Measurements from ENCODE around the gene LYPD4. TPM values are rescaled to one million over a fixed set of nuclear protein-coding genes. Genes with fewer than 3 reads are reported as not detected.

LYPD4 gene
- total and polyA plus RNA-seq, 8 donors, result not detected

DNA sequence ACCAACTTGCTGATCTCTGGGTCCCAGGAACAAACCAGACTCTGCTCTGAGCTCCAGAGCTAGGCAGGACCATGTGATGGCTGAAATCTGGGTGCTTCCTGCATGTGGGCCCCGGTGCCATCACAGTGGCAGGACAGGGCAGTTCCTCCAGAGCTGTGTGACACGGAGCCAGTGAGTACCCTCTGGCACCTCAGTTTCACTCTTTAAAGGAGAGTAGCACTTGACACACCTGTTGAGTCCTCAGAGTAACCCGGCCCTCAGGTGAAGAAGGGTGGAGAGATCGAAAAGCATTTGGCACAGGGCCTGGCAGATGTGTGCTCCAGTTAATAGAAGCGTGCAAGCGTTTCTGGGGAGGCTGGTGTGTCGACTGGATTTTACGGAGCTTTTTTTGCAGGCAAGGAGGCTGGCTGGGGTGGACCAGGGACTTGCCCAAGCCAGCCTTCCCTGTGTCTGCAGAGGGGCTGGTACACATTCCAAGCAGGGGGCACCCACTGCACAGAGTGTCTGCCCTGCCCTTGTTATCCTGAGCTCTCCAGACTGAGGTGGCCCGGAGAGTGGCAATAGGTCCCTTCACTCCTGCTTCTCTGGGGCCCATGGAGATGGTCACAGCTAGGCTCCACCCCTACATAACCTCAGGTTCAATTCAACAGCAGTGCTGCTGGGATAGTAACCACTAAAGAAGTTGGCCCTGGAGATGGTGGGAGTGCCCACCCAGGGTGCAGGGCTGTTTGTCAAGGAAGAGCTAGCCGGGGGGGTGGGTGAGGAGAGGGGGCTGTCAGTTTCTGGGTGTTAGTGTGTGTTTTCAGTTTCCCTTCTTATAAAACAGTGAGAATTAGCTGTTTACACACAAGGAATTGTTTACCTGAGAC is 23.9 kb upstream of the LYPD4 start:
- Histone ChIP-seq H3K4me3 (no peak overlapping the region), H3K27me3 (no peaks in the 10 kb centered on the region), H3K9me3 (no peaks in the 10 kb centered on the region), H3K4me1 (peaks cover 23 to 98% of the 10 kb centered on the region in 2 donors), H3K27ac (peak overlapping the region; percentile 23 to 27), H3K36me3 (peaks cover 3 to 98% of the 10 kb centered on the region in 2 donors)
- ATAC-seq (peak; percentile 81), DNase-seq (peak in 2 of 4 donors; percentile 28 to 72)
- TF ChIP-seq, protein P1, sequence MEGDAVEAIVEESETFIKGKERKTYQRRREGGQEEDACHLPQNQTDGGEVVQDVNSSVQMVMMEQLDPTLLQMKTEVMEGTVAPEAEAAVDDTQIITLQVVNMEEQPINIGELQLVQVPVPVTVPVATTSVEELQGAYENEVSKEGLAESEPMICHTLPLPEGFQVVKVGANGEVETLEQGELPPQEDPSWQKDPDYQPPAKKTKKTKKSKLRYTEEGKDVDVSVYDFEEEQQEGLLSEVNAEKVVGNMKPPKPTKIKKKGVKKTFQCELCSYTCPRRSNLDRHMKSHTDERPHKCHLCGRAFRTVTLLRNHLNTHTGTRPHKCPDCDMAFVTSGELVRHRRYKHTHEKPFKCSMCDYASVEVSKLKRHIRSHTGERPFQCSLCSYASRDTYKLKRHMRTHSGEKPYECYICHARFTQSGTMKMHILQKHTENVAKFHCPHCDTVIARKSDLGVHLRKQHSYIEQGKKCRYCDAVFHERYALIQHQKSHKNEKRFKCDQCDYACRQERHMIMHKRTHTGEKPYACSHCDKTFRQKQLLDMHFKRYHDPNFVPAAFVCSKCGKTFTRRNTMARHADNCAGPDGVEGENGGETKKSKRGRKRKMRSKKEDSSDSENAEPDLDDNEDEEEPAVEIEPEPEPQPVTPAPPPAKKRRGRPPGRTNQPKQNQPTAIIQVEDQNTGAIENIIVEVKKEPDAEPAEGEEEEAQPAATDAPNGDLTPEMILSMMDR (IDR thresholded peaks at IDR 0.05), result no peak
- intact Hi-C loops (cut with DNase I), result loop anchor here in 1 of 2 donors (10.0 kb wide), 1 partner anchor 66 kb away; no protein-coding TSS in a partner anchor

DNA sequence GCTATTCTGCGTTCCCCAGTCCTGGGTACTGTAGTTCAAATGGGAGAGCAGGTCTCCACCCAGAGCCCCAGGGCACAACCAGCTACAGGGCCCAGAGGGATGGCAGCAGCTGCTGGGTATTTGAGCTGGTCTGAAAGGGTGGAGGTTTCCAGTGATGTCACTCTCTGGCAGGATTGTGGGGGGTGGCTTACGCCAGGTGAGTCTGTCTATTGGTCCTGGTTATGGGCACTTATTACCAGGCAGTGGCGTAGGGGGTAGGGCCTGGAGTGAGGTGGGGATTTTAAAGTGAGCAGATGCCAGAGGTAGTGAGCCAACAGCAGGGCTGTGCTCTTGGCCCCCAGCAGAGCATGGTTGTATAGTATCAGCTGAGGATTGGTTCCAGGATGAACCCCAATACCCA is 21.8 kb upstream of the LYPD4 start:
- Histone ChIP-seq H3K9me3 (no peaks in the 10 kb centered on the region), H3K27ac (peak overlapping the region in 1 of 2 donors; percentile 33), H3K36me3 (peaks cover 6 to 99% of the 10 kb centered on the region in 2 donors), H3K4me3 (no peak overlapping the region), H3K27me3 (no peaks in the 10 kb centered on the region), H3K4me1 (peaks cover 35 to 98% of the 10 kb centered on the region in 2 donors)
- ATAC-seq (no peak), DNase-seq (no peak)
- intact Hi-C loops (cut with DNase I), result loop anchor here in 1 of 2 donors (10.0 kb wide), 1 partner anchor 69 kb away; no protein-coding TSS in a partner anchor
- TF ChIP-seq, protein P1 (IDR thresholded peaks at IDR 0.05), result no peak

DNA sequence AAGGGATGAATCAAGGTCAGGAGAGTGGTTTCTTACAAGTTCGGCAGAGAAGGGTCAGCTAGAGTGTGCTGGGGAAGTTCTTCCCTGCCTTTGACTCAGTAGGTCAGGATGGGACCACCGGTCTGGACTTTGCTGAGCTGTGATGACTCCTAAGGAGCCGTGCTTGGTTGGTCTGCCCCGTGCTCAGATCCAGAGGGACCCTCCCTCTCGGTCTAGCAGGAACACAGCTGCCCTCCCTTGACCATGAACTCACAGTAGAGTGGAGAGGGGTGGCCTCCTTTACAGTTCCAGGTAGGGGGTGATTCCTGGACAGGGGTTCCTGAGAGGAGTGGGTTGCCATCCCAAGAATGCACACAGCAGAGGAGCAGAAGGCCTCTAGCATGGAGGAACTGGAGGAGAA is 19.9 kb upstream of the LYPD4 start:
- TF ChIP-seq, protein P1 (IDR thresholded peaks at IDR 0.05), result no peak
- ATAC-seq (no peak), DNase-seq (no peak)
- intact Hi-C loops (cut with DNase I), result loop anchor here in 1 of 2 donors (10.0 kb wide), 1 partner anchor 70 kb away; no protein-coding TSS in a partner anchor
- H3K27me3 ChIP-seq, result no peaks in the 10 kb centered on the region
- H3K27ac ChIP-seq, result no peak overlapping the region
- H3K4me1 ChIP-seq, result peaks cover 34 to 87% of the 10 kb centered on the region in 2 donors
- no peak overlapping the region for H3K4me3 ChIP-seq
- H3K36me3 ChIP-seq, result peaks cover 5 to 86% of the 10 kb centered on the region in 2 donors
- no peaks in the 10 kb centered on the region for H3K9me3 ChIP-seq

DNA sequence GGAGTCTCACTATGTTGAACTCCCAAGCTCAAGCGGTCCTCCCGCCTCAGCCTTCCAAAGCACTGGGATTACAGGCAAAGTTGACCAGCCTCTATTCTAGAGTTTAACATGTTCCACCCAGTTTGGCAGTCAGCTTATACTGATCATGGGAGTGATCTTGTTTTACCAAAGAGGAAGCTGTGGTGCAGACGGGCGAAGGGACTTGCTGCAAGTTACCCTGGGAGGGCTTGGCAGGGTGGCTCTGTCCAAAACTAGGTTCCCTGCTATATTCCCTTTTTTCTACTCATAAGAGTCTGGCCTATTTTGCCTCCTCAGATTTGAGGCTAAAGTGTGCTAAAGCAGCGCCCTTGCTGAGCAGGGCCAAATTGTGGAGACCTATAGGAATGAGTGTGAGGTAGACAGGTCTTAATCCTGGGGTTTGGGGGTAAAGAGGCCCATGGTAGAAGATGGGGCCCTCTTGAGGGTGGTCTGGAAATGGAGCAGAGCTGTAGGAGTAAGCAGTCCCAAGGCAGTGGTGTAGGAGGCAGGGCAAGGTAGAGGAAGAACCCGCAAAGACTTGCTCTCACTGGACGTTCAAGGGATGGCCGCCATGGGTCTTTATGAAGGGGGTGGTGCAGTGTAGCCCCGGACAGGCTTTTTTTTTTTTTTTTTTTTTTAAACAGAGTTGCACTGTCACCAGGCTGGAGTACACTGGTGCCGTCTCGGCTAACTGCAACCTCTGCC is 18.9 kb upstream of the LYPD4 start:
- Histone ChIP-seq H3K9me3 (no peaks in the 10 kb centered on the region), H3K27me3 (no peaks in the 10 kb centered on the region), H3K4me1 (peaks cover 26 to 82% of the 10 kb centered on the region in 2 donors), H3K4me3 (peak overlapping the region in 1 of 2 donors; percentile 96), H3K27ac (no peak overlapping the region), H3K36me3 (peaks cover 4 to 76% of the 10 kb centered on the region in 2 donors)
- TF ChIP-seq, protein P1 (IDR thresholded peaks at IDR 0.05), result no peak
- intact Hi-C loops (cut with DNase I), result loop anchor here in 1 of 2 donors (10.0 kb wide), 1 partner anchor 71 kb away; no protein-coding TSS in a partner anchor
- no peak for DNase-seq
- ATAC-seq, result no peak
